K562 (cell line): Measurements from ENCODE around the gene CRADD. TPM values are rescaled to one million over a fixed set of nuclear protein-coding genes. Genes with fewer than 3 reads are reported as not detected.
A peak's percentile ranks its signal among the peaks of the same experiment; 100 is the strongest.

ENCODE experiments used
- BCLAF1 ChIP-seq, 2 experiments: fragments of 450-650 bp in 1 of 2; IDR thresholded peaks; 2 replicates each; pipeline ENCODE4 v1.6.1; 2011 to 2017; ENCODE audit warnings: low read depth in 2 of 2, antibody characterized with exemption in 1 of 2, borderline replicate concordance in 1 of 2, low read length in 1 of 2, mild to moderate bottlenecking in 1 of 2, mixed read lengths in 1 of 2; ENCODE audit not compliant: control insufficient read depth in 1 of 2
- CTBP1 ChIP-seq: fragments of 450-650 bp; IDR thresholded peaks from 2 replicates; pipeline ENCODE4 v1.6.1; 2016; ENCODE audit warnings: borderline replicate concordance
- GATAD2B ChIP-seq: fragments of 450-650 bp; IDR thresholded peaks from 2 replicates; pipeline ENCODE4 v1.6.1; 2017; ENCODE audit warnings: mild to moderate bottlenecking, borderline replicate concordance
- JUN ChIP-seq, 2 experiments: sonication (generic) in 1 of 2; formaldehyde crosslinking in 1 of 2; IDR thresholded peaks; 2 replicates each; pipeline versions ENCODE4 v1.6.1 to v1.8.0; 2012 to 2022; ENCODE audit warnings: borderline replicate concordance in 2 of 2, mild to moderate bottlenecking in 2 of 2, improper control_type of control experiment in 1 of 2, low read depth in 1 of 2, low read length in 1 of 2, missing genetic modification reagents in 1 of 2
- MTA1 ChIP-seq: fragments of 450-650 bp; IDR thresholded peaks from 2 replicates; pipeline ENCODE4 v1.6.1; 2017; ENCODE audit warnings: borderline replicate concordance
- NBN ChIP-seq: fragments of 450-650 bp; IDR thresholded peaks from 2 replicates; pipeline ENCODE4 v1.6.1; 2016; ENCODE audit warnings: low read depth, mild to moderate bottlenecking
- NCOA4 ChIP-seq: fragments of 450-650 bp; IDR thresholded peaks from 2 replicates; pipeline ENCODE4 v1.6.1; 2018; ENCODE audit warnings: mild to moderate bottlenecking; ENCODE audit not compliant: partially characterized antibody
- NCOA6 ChIP-seq: fragments of 450-650 bp; IDR thresholded peaks from 2 replicates; pipeline ENCODE4 v1.6.1; 2017; ENCODE audit warnings: mild to moderate bottlenecking
- NEUROD1 ChIP-seq: fragments of 150-350 bp; IDR thresholded peaks from 2 replicates; pipeline ENCODE4 v1.6.1; 2014; ENCODE audit warnings: borderline replicate concordance, low read length, low read depth; ENCODE audit not compliant: partially characterized antibody
- SETDB1 ChIP-seq: IDR thresholded peaks from one replicate; pipeline ENCODE4 v1.6.1; 2012; ENCODE audit warnings: low read length, control low read depth, inconsistent platforms
- TCF7 ChIP-seq: sonication (generic); IDR thresholded peaks from 2 replicates; pipeline ENCODE4 v1.6.1; 2016; ENCODE audit warnings: antibody characterized with exemption, borderline replicate concordance
- TEAD1 ChIP-seq, 2 experiments: fragments of 450-650 bp in 1 of 2; sonication (generic) in 1 of 2; formaldehyde crosslinking; IDR thresholded peaks; 2 replicates each; pipeline versions ENCODE4 v1.4.0 to v1.8.0; 2020 to 2022; ENCODE audit warnings: mild to moderate bottlenecking in 2 of 2, missing genetic modification reagents in 1 of 2
- TRIM28 ChIP-seq: fragments of 450-650 bp; IDR thresholded peaks from 2 replicates; pipeline ENCODE4 v1.6.1; 2017
- USF2 ChIP-seq: sonication (generic); formaldehyde crosslinking; IDR thresholded peaks from 2 replicates; pipeline ENCODE4 v1.5.0; 2020; ENCODE audit warnings: missing genetic modification reagents
- polyA plus RNA-seq, 8 experiments: library from polyadenylated mRNA; depleted of rRNA in 4 of 8; stranded (reverse) in 5 of 8; unstranded in 3 of 8; fragments of >200 nt; fragmentation: Nextera tagmentation in 2 of 8; fragmentation: Illumina TruSeq in 1 of 8; extraction: Ambion mirVana in 2 of 8; extraction: Trizol in 1 of 8; gene quantifications; 2 replicates each; pipeline versions ENCODE4 v1.2.1 to v1.2.3, GENCODE V29; 2011 to 2014; ENCODE audit warnings: inconsistent platforms in 1 of 8, missing spikeins in 1 of 8
- total RNA-seq, 7 experiments: library from RNA; depleted of rRNA in 6 of 7; stranded (reverse); fragments of >200 nt in 6 of 7; fragmentation: Illumina TruSeq in 2 of 7; extraction: Trizol in 2 of 7; gene quantifications; 2 replicates each; pipeline versions ENCODE4 v1.2.1 to v1.2.3, GENCODE V29; 2011 to 2021; ENCODE audit warnings: low replicate concordance in 1 of 7
- TF ChIP-seq, protein P1 (sequence below), 2 experiments: fragments of 450-650 bp; IDR thresholded peaks; 2 replicates each; pipeline ENCODE4 v1.6.1; 2016; ENCODE audit warnings: mild to moderate bottlenecking in 2 of 2, borderline replicate concordance in 1 of 2, low read depth in 1 of 2, moderate library complexity in 1 of 2

Gene CRADD
- total and polyA plus RNA-seq, 9 of the 15 experiments (the other 6 are each of a cell fraction or from before 2014, with no cell fraction given) = 20.5 to 41.1 (median 25.9) TPM

DNA sequence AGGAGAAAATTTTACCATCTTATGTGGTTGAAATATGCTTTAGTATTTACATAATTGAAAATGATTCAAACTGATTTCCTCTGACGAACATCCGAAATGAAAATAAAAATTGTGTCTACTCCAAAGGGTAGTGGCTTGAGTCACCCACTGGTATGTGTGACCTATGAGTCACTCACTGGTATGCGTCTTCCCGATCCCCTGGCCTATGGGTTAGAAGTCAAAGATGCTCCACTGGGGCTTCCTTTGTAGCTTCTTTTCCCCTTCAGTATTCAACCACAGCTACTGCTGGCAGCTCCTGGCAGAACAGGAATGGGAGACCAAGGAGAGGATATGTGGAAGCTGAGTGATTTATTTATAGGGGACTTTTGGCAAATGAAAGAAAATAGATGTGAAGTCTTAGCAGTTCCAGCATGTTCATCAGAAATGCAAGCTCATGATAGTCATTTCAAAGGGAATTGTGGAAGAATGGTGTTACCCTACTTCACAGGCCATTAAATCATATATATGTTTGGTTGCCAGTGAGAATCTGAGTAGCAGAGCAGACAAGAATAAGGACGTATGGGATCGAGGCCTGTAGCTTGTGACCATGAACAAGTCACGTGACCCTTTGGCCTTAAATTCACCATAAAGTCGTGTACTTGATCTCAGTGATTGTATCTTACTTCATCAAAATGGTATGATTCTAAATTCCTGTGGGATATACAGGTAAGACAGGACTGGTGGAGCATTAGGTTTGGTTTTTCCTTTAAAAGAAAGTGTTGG, 108.3 kb downstream of the CRADD start (continued):
- TF ChIP-seq, protein P1, sequence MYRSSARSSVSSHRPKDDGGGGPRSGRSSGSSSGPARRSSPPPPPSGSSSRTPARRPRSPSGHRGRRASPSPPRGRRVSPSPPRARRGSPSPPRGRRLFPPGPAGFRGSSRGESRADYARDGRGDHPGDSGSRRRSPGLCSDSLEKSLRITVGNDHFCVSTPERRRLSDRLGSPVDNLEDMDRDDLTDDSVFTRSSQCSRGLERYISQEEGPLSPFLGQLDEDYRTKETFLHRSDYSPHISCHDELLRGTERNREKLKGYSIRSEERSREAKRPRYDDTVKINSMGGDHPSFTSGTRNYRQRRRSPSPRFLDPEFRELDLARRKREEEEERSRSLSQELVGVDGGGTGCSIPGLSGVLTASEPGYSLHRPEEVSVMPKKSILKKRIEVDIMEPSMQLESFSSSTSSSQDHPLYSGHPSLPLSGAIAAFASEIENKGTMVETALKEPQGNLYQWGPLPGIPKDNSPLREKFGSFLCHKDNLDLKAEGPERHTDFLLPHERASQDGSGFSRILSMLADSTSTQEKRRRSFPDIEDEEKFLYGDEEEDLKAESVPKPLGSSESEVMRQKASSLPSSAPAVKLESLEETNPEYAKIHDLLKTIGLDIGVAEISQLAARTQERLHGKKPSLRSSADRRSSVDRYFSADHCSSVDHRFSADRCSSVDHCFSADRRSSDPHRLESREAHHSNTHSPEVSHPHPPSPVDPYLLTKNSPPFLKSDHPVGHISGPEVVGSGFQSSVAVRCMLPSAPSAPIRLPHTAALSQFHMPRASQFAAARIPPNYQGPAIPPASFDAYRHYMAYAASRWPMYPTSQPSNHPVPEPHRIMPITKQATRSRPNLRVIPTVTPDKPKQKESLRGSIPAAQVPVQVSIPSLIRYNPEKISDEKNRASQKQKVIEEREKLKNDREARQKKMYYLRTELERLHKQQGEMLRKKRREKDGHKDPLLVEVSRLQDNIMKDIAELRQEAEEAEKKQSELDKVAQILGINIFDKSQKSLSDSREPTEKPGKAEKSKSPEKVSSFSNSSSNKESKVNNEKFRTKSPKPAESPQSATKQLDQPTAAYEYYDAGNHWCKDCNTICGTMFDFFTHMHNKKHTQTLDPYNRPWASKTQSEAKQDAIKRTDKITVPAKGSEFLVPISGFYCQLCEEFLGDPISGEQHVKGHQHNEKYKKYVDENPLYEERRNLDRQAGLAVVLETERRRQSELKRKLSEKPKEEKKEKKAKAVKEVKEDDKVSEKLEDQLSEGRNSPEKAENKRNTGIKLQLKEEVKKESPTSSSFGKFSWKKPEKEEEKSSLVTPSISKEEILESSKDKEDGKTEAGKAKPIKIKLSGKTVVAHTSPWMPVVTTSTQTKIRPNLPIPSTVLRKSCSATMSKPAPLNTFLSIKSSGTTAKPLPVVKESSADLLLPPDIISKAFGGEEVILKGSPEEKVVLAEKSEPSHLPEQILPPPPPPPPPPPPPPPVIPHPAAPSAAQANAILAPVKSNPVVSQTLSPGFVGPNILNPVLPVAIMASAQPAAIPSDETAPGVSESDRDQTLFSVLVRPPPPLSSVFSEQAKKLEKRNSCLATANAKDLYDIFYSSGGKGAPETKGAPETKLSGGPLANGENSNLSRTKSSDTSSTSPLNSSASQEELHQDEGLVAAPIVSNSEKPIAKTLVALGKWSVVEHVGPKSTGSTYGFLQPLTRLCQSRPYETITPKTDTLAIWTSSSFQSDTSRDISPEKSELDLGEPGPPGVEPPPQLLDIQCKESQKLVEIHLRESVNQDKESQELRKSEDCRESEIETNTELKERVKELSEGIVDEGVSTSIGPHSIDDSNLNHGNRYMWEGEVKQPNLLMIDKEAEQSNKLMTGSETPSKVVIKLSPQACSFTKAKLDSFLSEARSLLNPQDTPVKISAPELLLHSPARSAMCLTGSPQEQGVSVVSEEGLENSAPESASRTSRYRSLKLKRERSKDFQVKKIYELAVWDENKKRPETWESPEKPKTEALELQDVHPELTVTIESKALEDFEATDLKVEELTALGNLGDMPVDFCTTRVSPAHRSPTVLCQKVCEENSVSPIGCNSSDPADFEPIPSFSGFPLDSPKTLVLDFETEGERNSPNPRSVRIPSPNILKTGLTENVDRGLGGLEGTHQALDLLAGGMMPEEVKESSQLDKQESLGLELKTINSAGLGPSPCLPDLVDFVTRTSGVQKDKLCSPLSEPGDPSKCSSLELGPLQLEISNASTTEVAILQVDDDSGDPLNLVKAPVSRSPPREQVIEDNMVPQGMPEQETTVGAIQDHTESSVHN (IDR thresholded peaks at IDR 0.05; ENCODE audit: borderline replicate concordance in 1 of 2, low read depth in 1 of 2) = no peak
- no peak for TF ChIP-seq NCOA4
- TF ChIP-seq TEAD1 (CRISPR knock-in tag; IDR thresholded peaks at IDR 0.05) = peak; percentile 39 to 96; a peak in 3 of 4 replicates
- no peak for TF ChIP-seq MTA1
- peak; percentile 96 for TF ChIP-seq JUN (IDR thresholded peaks at IDR 0.05; ENCODE audit: borderline replicate concordance, low read depth, low read length)
- no peak for TF ChIP-seq JUN (CRISPR knock-in tag; IDR thresholded peaks at IDR 0.05; ENCODE audit: borderline replicate concordance)
- no peak for TF ChIP-seq TCF7
- peak; percentile 86 for TF ChIP-seq CTBP1
- TF ChIP-seq TRIM28 = no peak
- no peak for TF ChIP-seq SETDB1
- no peak for TF ChIP-seq BCLAF1 (IDR thresholded peaks at IDR 0.05; ENCODE audit: borderline replicate concordance in 1 of 2, control insufficient read depth in 1 of 2, low read depth in 2 of 2, low read length in 1 of 2)
- no peak for TF ChIP-seq NCOA6
- no peak for TF ChIP-seq USF2 (CRISPR knock-in tag)
- TF ChIP-seq NEUROD1 = no peak
- no peak for TF ChIP-seq NBN
- TF ChIP-seq GATAD2B = no peak
